G401 (cell line): ENCODE measurements around the gene CIB2. TPM values are rescaled to one million over a fixed set of nuclear protein-coding genes. Genes with fewer than 3 reads are reported as not detected.

Experiments
- DNase-seq: peaks from one replicate; pipeline ENCODE4 v3.0.0-alpha.2; 2015; ENCODE audit warnings: low spot score
- in situ Hi-C: cut with HindIII; loops from 2 replicates; pipeline ENCODE4 v1.10.0; 2016; ENCODE audit warnings: low sequenced_read_pairs, mixed read lengths
- total RNA-seq: library from RNA; depleted of rRNA; stranded (reverse); fragments of >200 nt; shearing (Covaris generic); gene quantifications from 2 replicates; pipeline ENCODE4 v1.2.3, GENCODE V29; 2014

Gene CIB2
- total RNA-seq, 1 experiment from 2014 or later, result 29.7 TPM

GRCh38 chr15:78110916-78111475 is 20.2 kb downstream of the CIB2 start:
- DNase-seq, result no peak
- in situ Hi-C loops, result no loop called here

- no peak for DNase-seq
- in situ Hi-C loops, result no loop called here
Observed at GRCh38 chr15:78110096-78110495, 21.1 kb downstream of the CIB2 start.

- in situ Hi-C loops, result no loop called here
- DNase-seq, result no peak
Observed at GRCh38 chr15:78109156-78109555, 22.1 kb downstream of the CIB2 start.

- DNase-seq, result peak; percentile 76
- in situ Hi-C loops, result no loop called here
Observed at GRCh38 chr15:78108300-78109084, 22.8 kb downstream of the CIB2 start.

GRCh38 chr15:78107471-78107870 is 23.8 kb downstream of the CIB2 start:
- in situ Hi-C loops, result no loop called here
- no peak for DNase-seq

GRCh38 chr15:78105476-78106241 is 25.6 kb downstream of the CIB2 start:
- in situ Hi-C loops, result no loop called here
- no peak for DNase-seq

- DNase-seq, result no peak
- in situ Hi-C loops, result no loop called here
Observed at GRCh38 chr15:78104566-78105475, 26.4 kb downstream of the CIB2 start.

- in situ Hi-C loops, result no loop called here
- no peak for DNase-seq
Observed at GRCh38 chr15:78104119-78104479, 27.1 kb downstream of the CIB2 start.

- no peak for DNase-seq
Observed at GRCh38 chr15:78103406-78104118, 27.7 kb downstream of the CIB2 start.

GRCh38 chr15:78102741-78103140 is 28.5 kb downstream of the CIB2 start:
- in situ Hi-C loops, result no loop called here
- DNase-seq, result no peak

More at GRCh38 chr15:78103406-78104118, 27.7 kb downstream of the CIB2 start:
- in situ Hi-C loops, result no loop called here

GRCh38 chr15:78102211-78102610 is 29.0 kb downstream of the CIB2 start:
- DNase-seq, result no peak
- in situ Hi-C loops, result no loop called here

- in situ Hi-C loops, result no loop called here
- DNase-seq, result no peak
Observed at GRCh38 chr15:78101423-78102105, 29.7 kb downstream of the CIB2 start.

- DNase-seq, result no peak
- in situ Hi-C loops, result no loop called here
Observed at GRCh38 chr15:78100886-78101285, 30.4 kb downstream of the CIB2 start.

- no peak for DNase-seq
- in situ Hi-C loops, result no loop called here
Observed at GRCh38 chr15:78098131-78098755, 33.0 kb downstream of the CIB2 start.

GRCh38 chr15:78097667-78098066 is 33.6 kb downstream of the CIB2 start:
- DNase-seq, result no peak
- in situ Hi-C loops, result no loop called here

- in situ Hi-C loops, result no loop called here
- no peak for DNase-seq
Observed at GRCh38 chr15:78093242-78094020, 37.8 kb downstream of the CIB2 start.
